Prostate gland (tissue), 2 donors: ENCODE measurements around the gene ATF1. TPM values are rescaled to one million over a fixed set of nuclear protein-coding genes. Genes with fewer than 3 reads are reported as not detected.

Source experiments
- DNase-seq: peaks from one replicate; pipeline ENCODE4 v3.0.0-alpha.2; 2019; ENCODE audit warnings: low spot score
- H3K27ac ChIP-seq, 2 donors: fragments of 200-600 bp; sonication (generic); 2 replicates each; pipeline ENCODE4 v1.5.1; 2017 to 2019
- H3K27me3 ChIP-seq: fragments of 200-600 bp; sonication (generic); replicated peaks from 2 replicates; pipeline ENCODE4 v1.5.1; 2019; ENCODE audit not compliant: insufficient read depth
- H3K36me3 ChIP-seq, 2 donors: fragments of 200-600 bp; sonication (generic); 1 replicate in 1 of 2; 2 replicates in 1 of 2; pipeline versions ENCODE4 v1.5.1 to v1.8.1; 2017 to 2019
- H3K4me1 ChIP-seq: fragments of 200-600 bp; sonication (generic); replicated peaks from 2 replicates; pipeline ENCODE4 v1.5.1; 2019
- H3K4me3 ChIP-seq, 2 donors: fragments of 200-600 bp; sonication (generic); 2 replicates each; pipeline ENCODE4 v1.5.1; 2017 to 2019
- H3K9me3 ChIP-seq: fragments of 200-600 bp; sonication (generic); 2 replicates; pipeline ENCODE4 v1.5.1; 2017
- CTCF ChIP-seq, 4 experiments: fragments of 200-600 bp in 2 of 4; fragments of 450-650 bp in 2 of 4; sonication (generic) in 2 of 4; IDR thresholded peaks; 1 replicate in 3 of 4; 2 replicates in 1 of 4; pipeline ENCODE4 v1.5.1; 2016 to 2019; ENCODE audit warnings: antibody characterized with exemption in 4 of 4, mild to moderate bottlenecking in 2 of 4, moderate library complexity in 2 of 4
- POLR2A ChIP-seq: fragments of 450-650 bp; IDR thresholded peaks from one replicate; pipeline ENCODE4 v1.6.1; 2016; ENCODE audit warnings: antibody characterized with exemption, mild to moderate bottlenecking
- POLR2AphosphoS5 ChIP-seq: sonication (generic); formaldehyde crosslinking; IDR thresholded peaks from one replicate; pipeline ENCODE4 v1.6.1; 2017; ENCODE audit warnings: antibody characterized with exemption
- WGBS: methylation state at CpG from one replicate; pipeline ENCODE4 v1.1.5; 2018; 5-methylcytosine and 5-hydroxymethylcytosine counted together
- intact Hi-C: fragments of 100-400 bp; cut with DNase I; formaldehyde crosslinking; loops from one replicate; pipeline ENCODE4 v1.14.2; 2022
- total RNA-seq, 2 donors: library from RNA; depleted of rRNA; stranded (reverse); fragments of >200 nt; gene quantifications; one replicate each; pipeline ENCODE4 v1.1.0, GENCODE V29; 2016

ATF1 gene
- total RNA-seq, 2 donors from 2014 or later: 20.2 to 27.4 TPM

- no peaks in the 10 kb centered on the region for H3K4me1 ChIP-seq
- 88% methylated on average over 4 of the region's 4 CpGs for WGBS
- no peak overlapping the region for H3K4me3 ChIP-seq
- no peak overlapping the region for H3K27ac ChIP-seq
- TF ChIP-seq POLR2AphosphoS5 (no peak), POLR2A (no peak), CTCF (IDR thresholded peaks at IDR 0.05) (no peak)
- intact Hi-C loops: no loop called here
- H3K27me3 ChIP-seq: no peaks in the 10 kb centered on the region
- no peaks in the 10 kb centered on the region for H3K36me3 ChIP-seq
- no peaks in the 10 kb centered on the region for H3K9me3 ChIP-seq
- DNase-seq: no peak
Measured at GRCh38 chr12:50784501-50784900, 20.6 kb downstream of the ATF1 start.

DNA sequence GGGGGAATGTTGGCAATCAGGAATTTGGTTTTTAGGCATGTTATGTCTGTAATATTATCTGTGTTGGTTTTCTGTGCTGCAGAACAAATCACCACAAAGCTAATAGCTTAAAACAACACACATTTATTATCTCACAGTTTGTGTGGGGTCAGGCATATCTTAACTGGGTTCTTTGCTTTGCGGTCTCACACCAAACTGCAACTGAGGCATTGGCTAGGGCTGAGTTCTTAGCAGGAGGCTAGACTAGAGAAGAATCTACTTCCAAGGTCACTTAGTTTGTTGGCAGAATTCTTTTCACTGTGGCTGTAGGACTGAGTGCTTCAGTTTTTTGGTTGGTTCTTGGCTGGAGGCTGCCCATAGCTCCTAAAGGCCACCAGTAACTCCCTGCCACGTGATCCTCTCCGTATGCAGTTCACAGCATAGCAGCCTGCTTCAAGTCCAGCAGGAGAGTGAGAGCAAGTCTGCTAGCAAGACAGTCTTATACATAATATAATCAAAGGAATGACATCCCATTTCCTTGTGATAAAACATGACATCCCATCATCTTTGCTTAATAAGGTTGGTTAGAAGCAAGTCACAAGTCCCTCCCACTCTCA is 21.6 kb downstream of the ATF1 start:
- WGBS: 95% methylated on average over 3 of the region's 3 CpGs
- intact Hi-C loops: no loop called here

GRCh38 chr12:50786498-50787231 is 22.8 kb downstream of the ATF1 start:
- intact Hi-C loops: no loop called here
- TF ChIP-seq CTCF (IDR thresholded peaks at IDR 0.05) (no peak), POLR2A (no peak), POLR2AphosphoS5 (no peak)
- Histone ChIP-seq H3K4me1 (no peaks in the 10 kb centered on the region), H3K27me3 (no peaks in the 10 kb centered on the region), H3K4me3 (no peak overlapping the region), H3K27ac (peak overlapping the region in 1 of 2 donors; percentile 42), H3K36me3 (no peaks in the 10 kb centered on the region), H3K9me3 (no peaks in the 10 kb centered on the region)
- WGBS: 83% methylated on average over 3 of the region's 3 CpGs
- no peak for DNase-seq

More for the DNA sequence above, 21.6 kb downstream of the ATF1 start:
- Histone ChIP-seq H3K4me3 (no peak overlapping the region), H3K36me3 (no peaks in the 10 kb centered on the region), H3K4me1 (no peaks in the 10 kb centered on the region), H3K27me3 (no peaks in the 10 kb centered on the region), H3K27ac (no peak overlapping the region), H3K9me3 (no peaks in the 10 kb centered on the region)
- TF ChIP-seq POLR2AphosphoS5: no peak
- no peak for DNase-seq

- no peak overlapping the region for H3K4me3 ChIP-seq
- H3K27me3 ChIP-seq: no peaks in the 10 kb centered on the region
- H3K36me3 ChIP-seq: no peaks in the 10 kb centered on the region
- no peaks in the 10 kb centered on the region for H3K4me1 ChIP-seq
- 100% methylated on average over 2 of the region's 2 CpGs for WGBS
- H3K9me3 ChIP-seq: no peaks in the 10 kb centered on the region
- no peak for DNase-seq
- H3K27ac ChIP-seq: no peak overlapping the region
- intact Hi-C loops: no loop called here
- TF ChIP-seq POLR2AphosphoS5 (no peak), CTCF (IDR thresholded peaks at IDR 0.05) (no peak), POLR2A (no peak)
Measured at GRCh38 chr12:50787618-50788017, 23.7 kb downstream of the ATF1 start.

DNA sequence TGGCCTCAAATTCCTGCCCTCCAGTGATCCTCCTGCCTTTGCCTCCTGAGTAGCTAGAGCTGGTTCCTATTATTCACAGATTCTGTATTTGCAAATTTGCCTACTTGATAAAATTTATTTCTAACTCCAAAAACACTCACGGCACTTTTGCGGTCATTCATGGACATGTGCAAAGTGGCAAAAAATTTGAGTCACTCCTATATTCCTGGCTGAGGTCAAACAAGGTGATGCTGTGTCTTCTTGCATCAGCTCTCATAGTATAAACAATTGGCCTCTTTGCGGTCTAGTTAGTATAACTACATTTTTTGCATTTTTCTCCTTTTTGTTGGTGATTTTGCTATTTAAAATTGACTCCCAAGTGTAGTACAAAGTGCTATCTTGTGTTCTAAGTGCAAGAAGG is 24.7 kb downstream of the ATF1 start:
- WGBS: 97% methylated on average over 3 of the region's 3 CpGs
- no peaks in the 10 kb centered on the region for H3K4me1 ChIP-seq

More for the DNA sequence above, 24.7 kb downstream of the ATF1 start:
- Histone ChIP-seq H3K27me3 (no peaks in the 10 kb centered on the region), H3K36me3 (no peaks in the 10 kb centered on the region), H3K4me3 (no peak overlapping the region), H3K9me3 (no peaks in the 10 kb centered on the region), H3K27ac (no peak overlapping the region)
- DNase-seq: no peak
- intact Hi-C loops: no loop called here
- no peak for TF ChIP-seq POLR2AphosphoS5
- TF ChIP-seq CTCF (IDR thresholded peaks at IDR 0.05): no peak
- no peak for TF ChIP-seq POLR2A
